HG03060 (cell line): Measurements from ENCODE around the gene GATAD2B.

Source experiments
- ATAC-seq: cut with Tn5 transposase; IDR thresholded peaks from one replicate; pipeline ENCODE4 v1.9.1; 2021; ENCODE audit warnings: low read depth, moderate number of reproducible peaks; ENCODE audit not compliant: unreplicated experiment

Gene GATAD2B

DNA sequence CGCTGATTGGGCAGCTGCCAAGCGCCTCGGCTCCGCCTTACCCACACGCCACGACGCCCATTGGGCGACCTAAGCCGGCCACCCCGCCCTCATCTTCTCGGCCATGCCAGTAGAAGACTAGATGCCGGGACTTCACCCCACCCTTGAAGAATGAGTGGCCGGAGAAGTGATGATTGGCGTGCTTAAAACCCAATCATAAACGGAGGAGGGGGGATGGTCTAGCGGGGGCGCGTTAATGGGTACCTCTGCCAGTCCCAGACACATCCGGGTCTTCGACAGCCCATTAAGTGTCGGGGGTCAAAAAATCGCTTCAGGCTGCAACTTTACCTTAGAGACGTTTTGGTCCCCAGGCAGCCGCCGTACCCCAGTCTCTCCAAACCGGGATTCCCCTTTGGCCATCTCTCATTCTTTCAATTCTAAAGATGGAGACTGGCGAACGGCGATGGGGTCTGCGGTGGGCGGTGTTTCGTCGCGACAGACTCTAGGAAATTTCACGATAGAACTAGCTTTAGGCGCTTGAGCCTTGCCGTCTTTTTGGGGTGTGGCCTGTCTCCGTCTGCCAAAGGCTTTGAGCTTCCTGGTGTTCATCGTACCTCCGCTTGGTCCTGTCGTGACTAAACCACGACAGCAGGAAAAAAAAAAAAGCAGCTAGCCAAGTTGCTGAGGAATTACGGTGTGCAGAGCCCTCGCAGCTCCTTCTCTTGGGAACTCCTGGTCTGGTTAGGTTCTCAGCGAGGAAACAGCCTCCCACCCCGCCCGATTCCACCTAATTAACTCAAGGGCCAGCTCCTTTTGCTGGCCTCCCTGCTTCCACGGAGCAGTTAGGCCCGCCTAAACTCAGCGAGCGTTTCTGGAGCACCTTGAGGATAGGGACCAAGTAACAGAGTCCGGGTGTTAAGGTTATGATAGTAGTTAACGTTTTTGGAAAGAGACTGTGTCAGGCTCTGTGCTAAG, at the start of gene GATAD2B:
Gene GATAD2B, minus strand, starts transcription at position 1 of the 954 bp plus-strand sequence. CDS start 94,625 bp downstream, outside the sequence.
- peak; percentile 89 for ATAC-seq

DNA sequence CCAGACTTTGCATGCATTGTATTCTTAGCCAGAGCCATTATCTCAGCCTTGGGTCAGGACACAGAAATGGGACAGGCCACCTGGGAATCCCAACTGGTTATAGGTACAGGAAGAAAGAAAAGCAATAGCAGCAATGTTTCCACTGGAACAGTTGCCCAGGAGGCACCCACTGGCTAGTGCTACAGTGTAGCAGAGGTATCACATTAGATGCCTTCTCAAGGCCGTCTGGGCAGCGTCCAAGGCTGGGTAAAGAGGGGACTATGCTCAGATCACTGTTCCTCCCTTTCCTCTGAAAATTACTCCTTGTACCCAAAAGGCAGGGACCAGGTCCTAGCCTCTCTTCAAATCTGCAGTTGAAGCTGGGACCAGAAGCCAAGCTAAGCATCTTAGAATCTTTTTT, 47.6 kb upstream of the GATAD2B start:
- no peak for ATAC-seq

DNA sequence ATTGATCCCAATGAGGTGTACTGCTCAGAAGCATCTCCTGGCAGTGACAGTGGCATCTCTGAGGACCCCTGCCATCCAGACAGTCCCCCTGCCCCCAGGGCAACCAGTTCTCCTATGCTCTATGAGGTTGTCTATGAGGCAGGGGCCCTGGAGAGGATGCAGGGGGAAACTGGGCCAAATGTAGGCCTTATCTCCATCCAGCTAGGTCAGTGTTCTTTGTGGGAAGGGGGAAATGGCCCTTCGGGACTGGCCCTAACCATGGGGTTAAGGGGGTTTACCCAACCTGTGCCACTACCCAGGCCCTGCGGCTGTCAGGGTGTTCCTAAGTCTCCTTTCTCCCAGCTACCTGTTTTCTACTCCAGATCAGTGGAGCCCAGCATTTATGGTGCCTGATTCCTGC, 46.2 kb upstream of the GATAD2B start:
- ATAC-seq: no peak

DNA sequence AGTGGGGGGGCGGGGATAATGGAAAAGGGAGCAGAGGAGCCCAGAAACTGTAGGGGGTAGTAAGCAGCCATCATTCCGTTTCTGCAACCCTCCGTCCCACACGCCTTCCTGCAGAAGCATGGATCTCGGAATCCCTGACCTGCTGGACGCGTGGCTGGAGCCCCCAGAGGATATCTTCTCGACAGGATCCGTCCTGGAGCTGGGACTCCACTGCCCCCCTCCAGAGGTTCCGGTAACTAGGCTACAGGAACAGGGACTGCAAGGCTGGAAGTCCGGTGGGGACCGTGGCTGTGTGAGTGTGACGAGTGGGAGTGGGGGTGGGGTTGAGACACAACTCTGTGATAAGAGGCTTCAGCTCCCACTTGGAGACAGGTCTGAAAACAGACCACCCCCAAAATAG, 45.6 kb upstream of the GATAD2B start:
- no peak for ATAC-seq

DNA sequence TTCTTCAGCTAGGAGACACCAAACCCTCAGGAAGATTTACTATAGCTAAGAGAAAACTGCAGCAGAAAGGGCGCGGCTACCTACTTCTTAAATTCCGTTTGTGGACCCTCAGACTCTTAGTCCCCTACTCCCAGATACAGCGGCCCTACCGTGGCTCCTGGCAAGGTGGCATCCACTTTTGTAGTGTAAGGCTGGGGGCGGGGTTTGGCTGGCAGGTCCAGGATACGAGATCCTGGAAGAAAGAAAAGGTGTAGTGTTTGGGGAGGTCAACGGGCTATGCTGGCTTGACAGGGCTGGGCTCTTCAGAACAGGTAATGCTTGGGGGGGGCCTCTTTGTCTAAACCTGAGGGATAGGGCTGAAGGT, 45.2 kb upstream of the GATAD2B start:
- ATAC-seq: no peak

DNA sequence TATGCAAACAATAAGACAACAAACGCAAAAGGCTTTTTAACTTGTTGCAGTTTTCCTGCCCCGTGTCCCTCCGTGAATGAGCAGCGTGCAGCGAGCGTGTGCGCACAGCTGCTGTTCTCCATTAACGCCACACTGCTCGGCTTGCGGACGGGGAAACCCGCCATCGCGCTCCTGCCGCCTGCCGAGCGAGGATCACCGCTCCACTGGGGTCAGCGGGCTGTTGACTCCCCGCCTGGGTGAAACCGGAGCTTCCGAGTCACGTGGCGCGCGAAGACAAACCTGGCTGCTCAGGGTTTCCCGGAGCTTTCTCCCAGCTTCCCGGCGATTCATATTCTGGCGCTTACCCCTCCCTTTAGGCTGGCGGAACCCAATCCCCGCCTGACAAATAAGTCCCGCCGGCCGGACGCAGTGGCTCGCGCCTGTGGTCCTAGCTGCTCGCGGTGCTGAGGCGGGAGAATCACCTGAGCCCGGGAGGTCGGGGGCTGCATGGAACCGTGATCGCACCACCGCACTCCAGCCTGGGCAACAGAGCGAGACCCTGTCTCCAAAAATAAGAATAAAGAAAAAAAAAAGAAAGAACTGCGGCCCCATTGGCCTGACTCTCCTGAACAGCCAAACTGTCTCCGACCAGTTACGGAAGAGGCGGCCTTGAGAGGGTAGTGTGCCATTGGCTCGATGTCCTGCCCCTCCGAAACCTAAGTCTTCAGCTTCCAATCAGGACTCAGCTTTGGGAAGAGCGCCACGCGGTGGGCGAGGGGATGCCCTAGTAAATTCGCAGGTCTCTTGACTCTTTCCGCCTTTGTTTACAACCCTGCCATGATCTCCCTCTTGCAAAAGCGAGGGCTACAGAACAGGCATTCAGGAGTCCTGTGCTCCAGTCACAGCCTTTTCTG, 44.6 kb upstream of the GATAD2B start, which contains the start of gene CREB3L4:
Gene CREB3L4, plus strand, starts transcription at position 796 of the 893 bp plus-strand sequence. CDS start 624 bp downstream, outside the sequence.
- ATAC-seq: peak; percentile 76

DNA sequence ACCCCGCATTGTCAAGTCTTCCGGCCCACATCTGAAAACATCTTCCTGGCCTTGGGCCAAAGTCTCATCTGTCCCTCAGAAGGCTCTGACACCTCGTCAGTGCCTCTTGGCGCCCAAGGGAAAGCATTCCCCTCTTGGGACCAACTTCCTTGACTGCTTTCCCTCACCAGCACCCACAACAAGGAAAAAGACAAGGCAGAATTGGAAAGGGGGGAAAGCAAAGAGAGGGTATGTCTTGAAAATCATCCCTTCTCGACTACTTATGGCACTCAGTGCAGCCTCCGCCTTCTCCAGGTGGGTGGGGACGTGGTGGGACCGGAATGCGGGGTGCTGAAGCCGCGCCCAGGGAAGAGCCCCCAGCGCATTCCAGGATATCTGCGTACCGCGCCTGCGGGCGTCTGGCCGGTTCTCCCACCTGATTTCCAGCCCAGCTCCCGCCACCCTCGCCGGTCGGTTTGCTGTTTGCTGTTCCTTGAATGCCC, 41.1 kb upstream of the GATAD2B start:
- no peak for ATAC-seq

DNA sequence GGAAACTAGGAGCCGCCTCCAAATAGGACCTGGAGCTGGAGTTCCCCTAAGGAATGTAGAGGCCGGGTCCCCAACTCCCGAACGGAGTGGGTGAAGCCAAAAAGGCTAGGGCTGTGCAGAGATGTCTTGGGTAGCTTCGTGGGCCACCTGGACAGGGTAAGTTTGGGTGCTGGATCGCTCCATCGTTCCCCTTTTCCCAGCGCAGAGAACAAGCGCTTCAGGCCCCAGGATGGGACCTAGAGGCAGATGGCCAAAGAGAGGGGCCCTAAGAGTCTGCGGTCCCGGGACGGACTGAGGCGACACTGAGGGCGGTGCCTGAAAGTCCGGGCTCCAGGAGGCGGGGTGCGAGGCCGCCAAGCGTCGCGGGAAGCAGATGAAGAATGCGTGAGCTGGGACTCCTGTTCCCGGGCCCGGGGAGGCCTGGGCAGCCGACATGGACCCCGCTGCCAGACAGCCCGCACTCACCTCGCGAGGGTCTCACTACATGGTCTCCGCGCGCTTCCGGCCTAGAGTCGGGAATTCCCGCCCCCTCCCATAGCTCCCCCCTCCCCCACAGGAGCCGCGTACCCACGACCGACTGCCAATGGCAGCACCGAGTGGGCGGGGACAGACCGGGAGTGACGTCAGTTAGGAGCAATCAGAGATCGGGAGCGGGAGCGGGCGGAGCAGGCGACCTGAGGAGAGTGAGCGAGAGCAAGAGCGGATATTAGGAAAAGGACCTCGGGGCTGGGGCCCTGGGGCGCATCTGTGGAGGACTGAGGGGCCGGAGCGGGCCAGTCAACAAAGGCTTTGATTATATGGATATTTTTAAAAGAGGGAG, 40.5 kb upstream of the GATAD2B start, which contains the start of gene SLC39A1:
Gene SLC39A1, minus strand, starts transcription at position 508 of the 820 bp plus-strand sequence. CDS start 822 bp downstream, outside the sequence.
- ATAC-seq: no peak

DNA sequence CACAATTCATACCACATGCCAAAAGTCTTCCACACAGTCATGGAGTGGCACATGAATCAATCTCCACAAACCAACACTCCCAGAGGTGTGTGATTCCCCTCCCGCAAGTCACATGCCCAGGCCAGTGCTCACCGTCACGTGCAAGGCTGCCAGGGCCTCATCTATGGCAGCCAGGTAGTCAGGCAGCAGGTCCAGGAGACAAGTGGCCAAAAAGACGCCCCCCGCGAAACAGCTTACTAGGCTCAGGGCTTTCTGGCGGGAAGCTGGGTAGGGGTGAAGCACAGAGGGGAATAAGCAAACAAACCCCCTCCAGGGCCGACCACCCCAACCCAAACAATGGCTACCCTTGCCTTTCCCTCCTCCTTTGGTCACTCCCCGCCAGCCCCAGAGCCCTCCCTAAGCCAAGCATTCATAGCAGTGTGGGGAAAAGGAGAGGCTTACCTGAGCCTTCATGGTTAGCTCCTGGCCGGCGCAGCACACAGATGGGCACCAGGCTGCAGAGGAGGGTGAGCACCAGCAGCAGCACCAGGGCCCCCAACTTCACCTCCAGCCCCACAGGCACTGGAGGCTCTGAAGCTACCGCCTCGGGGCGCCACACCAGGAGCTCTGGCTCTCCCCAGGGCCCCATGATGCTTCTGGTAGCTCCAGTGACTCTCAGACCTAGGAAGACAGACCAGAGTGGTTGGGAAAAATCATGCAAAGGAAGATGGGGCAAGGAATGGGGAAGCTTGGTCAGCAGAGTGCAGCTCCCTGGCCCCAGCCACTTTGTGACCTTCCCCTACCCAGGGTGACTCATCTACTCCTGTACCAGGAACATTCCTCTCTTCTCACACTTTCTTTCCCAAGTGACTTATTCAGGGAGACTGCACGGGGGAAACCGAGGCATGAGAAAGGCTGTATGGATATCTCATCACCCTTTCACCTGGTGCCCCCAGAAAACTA, 39.6 kb upstream of the GATAD2B start:
- ATAC-seq: no peak

DNA sequence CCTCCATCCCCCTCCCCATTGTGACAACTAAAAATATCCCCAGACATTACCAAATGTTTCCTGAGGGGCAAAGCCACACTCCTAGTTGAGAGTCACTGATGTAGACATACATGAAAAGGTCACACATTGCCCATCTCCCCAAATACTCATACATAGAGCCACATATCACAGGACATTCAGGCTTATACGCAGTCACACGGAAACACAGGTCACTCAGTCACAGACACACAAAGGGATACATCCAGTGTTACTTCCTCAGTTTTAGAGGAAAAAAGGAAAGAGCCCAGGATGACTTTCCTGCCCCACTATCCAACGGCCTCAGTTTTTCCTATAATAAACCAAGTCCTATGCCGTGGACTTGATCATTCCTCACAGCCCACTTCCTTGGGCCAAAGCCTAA, 38.6 kb upstream of the GATAD2B start:
- ATAC-seq: no peak

DNA sequence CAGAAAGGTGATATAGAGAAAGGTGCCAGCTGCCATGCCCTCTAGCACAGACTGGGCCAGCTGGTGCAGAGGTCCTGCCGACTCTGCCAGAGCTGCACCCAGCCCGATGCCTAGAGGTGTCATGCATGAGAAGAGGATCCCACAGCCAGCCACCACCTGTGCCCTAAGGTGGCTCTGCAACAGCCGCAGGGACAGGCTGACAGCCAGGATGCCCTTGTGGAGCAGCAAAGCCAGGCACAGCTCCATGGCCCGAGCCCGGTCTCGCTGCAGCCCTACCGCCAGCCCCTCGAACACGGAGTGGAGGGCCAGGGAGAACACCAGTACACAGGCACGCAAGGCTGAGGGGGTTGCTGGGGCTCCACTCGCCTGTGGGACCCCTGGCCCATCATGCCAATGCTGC, 37.4 kb upstream of the GATAD2B start:
- no peak for ATAC-seq

DNA sequence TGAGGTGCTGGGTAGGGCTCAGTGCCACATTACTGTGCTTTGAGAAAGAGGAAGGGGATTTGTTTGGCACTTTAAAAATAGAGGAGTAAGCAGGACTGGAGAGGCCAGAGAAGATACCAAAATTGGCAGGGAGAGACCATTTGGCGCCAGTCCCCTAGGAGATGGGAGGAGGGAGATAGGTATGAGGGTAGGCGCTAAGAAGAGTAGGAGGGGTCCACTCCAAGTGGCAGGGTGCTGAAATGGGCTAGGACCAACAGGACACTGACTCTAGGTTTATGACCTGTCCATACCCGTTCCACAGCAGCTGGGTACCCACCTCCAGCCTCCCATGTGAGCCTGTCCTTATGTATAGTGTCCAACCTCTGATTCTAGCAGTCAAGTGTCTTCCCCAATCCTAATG, 36.7 kb upstream of the GATAD2B start:
- no peak for ATAC-seq

DNA sequence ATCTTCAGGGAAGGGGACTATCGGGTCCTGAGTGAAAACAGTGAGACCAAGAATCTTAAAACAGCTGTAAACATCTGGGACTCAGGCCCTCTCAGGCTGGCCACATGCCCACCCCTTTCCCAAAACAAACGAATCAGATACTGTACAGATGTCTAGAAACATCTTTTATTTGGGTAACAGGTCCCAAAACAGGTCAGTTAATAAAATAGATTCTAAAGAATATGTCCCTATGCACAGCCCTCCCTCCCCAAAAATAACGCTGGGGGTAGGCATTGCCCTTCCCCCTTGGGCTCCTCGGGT, 36.1 kb upstream of the GATAD2B start:
- no peak for ATAC-seq

DNA sequence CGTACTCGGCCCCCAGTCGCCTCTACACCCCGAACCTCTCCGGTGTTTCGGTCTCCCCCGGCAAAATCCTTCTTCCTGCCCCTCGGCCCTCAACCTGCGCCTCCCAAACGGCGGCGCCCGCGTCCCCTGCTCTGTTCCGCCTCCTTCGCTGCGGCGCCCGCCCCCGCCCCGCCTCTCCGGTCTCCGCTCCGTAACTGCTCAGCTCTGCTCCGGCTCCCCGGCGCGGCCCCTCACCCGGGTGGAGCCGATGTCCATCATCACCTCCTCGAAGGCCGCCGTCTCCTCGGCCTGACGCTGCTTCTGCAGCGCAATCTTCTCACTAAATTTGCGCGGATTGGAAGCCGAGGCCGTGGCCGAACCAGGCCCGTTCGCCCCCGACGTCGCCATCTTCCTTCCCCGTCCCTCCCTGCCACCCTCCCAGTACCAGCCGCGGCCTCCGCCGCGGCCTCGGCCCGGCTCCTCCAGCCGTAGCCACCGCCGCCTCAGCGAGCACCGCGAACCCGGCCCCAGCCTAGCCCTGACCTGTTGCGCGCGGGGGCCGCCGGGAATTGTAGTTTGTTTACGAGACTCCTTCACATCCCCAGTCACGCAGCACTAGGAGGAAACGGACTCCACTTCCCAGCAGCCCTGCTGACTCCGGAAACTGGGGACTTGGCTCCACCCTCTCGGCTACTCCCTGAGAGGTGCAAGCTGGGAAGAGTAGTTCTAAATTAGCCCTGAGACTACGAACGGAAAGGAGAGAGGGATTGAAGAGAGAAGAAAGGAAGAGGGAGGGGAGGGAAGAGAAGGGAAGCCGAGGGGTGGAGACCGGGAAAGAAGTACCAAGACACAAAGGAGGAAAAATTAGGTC, 35.6 kb upstream of the GATAD2B start, which contains the start of gene CRTC2:
Gene CRTC2, minus strand, starts transcription at position 502 of the 850 bp plus-strand sequence. Its CDS starts 115 bp downstream, at position 387.
- ATAC-seq: peak; percentile 75

DNA sequence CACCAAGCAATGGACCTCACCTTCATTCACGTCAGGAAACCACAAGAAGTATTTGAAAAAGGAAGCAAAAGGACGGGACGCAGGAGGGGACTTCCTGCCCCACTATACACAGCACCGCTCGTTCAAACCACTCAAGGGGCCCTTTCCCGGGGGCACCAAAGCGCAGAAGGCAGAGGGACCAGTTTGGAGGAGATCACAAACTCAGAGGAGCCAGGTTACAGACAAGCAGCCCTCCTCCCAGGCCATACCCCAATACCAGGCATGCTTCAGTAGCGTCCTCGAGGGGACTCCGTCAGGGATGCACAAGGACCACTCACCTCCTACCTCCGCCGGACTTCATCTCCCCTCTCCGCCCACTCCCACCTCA, 35.0 kb upstream of the GATAD2B start:
- no peak for ATAC-seq

DNA sequence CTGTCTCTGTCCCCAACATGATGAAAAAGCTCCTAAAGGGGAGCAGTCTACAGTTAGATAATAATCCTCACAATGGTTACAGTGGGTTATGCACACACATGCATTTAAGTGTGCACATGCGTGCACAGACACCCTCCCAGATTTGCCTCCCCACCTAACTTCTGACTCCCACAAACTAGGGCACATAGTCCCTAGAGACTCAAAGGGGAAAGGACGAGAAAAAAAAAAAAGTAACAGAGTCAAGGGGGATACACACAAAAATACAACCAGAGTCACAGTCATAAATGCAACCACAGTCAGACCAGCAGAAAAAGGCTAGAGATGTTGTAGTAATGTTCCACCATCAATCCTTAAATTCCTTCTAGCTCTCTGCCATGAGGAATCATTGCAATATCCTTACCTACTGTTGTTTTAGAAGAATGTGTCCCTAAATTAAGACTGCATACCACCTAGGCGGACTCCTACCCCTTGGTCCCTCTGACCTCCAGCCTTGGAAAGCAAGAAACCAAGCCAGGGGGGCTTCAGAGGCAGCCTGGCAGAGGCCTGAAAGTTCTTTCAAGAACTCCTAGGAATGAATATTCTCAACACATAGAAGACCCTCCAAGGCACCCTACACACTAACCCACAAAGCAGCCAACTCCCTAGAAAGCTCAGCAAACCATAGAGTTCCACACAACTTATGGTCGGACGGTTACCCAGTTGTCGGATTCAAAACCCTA, 34.4 kb upstream of the GATAD2B start:
- ATAC-seq: no peak

DNA sequence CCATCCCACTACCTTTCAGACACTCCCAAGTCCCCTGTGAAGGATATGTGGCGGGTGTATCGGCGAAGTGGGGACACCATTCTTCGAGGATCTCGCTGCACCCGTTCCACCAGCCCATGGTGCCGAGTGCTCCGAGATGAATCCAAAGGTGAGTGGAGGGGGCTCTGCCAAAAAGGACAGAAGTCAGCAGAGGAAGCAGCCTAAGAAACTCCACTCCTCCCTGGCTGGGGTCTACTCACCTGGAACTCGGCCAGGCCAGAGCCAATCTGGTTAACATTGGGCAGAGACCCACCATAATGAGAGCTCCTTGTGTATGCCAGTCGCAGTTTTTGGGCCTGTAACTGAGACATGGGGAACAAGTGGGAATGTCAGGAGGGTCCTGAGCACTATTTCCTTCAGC, 32.1 kb upstream of the GATAD2B start:
- no peak for ATAC-seq
